Mesenteric fat pad (tissue), 1 donor: ENCODE data around the gene ABHD15. TPM values are rescaled to one million over a fixed set of nuclear protein-coding genes. Genes with fewer than 3 reads are reported as not detected.

Experiments
- DNase-seq: peaks from one replicate; pipeline ENCODE4 v3.0.0-alpha.2; 2020; ENCODE audit warnings: low spot score
- long read RNA-seq: library from polyadenylated mRNA; unstranded; transcript quantifications from one replicate; pipeline ENCODE4 v2.0.0, GENCODE V29; 2020
- total RNA-seq: library from RNA; stranded (reverse); fragmentation: NEBNext Ultra II Directional; extraction: Animal tissue kit (Norgen Biotek cat#: 25700); gene quantifications from one replicate; pipeline ENCODE4 v1.2.1, GENCODE V29; 2021
- donor health status: DM: yes; HTN: yes; CAD: no.

Gene ABHD15
- 38.3 TPM for total RNA-seq
- long read RNA-seq, transcript ABHD15-201 (2 exons, 3,592 nt): major isoform, 15 of 59 reads
- long read RNA-seq, partial matches to known transcripts: 44 of 59 reads
- long read RNA-seq, other reads (novel, unspliced or antisense): 0 of 59 reads

- DNase-seq: peak; percentile 92
Observed at GRCh38 chr17:29566473-29567303, at the start of gene ABHD15. TSS of gene ABHD15 (minus strand) at chr17:29567037. CDS start at chr17:29566966, 71 bp downstream.

- peak; percentile 93 for DNase-seq
Observed at GRCh38 chr17:29615492-29616299, 48.9 kb upstream of the ABHD15 start.

- DNase-seq: no peak
Observed at GRCh38 chr17:29615048-29615385, 48.2 kb upstream of the ABHD15 start.

- DNase-seq: no peak
Observed at GRCh38 chr17:29614349-29615047, 47.7 kb upstream of the ABHD15 start.

- no peak for DNase-seq
Observed at GRCh38 chr17:29613856-29614255, 47.0 kb upstream of the ABHD15 start.

GRCh38 chr17:29613352-29613837 is 46.6 kb upstream of the ABHD15 start:
- peak; percentile 98 for DNase-seq

GRCh38 chr17:29612404-29613280 is 45.8 kb upstream of the ABHD15 start:
- no peak for DNase-seq

GRCh38 chr17:29612094-29612403 is 45.2 kb upstream of the ABHD15 start:
- no peak for DNase-seq

GRCh38 chr17:29611351-29612093 is 44.7 kb upstream of the ABHD15 start:
- DNase-seq: no peak

- no peak for DNase-seq
Observed at GRCh38 chr17:29610395-29610794, 43.6 kb upstream of the ABHD15 start.

GRCh38 chr17:29608986-29609385 is 42.1 kb upstream of the ABHD15 start:
- DNase-seq: no peak

GRCh38 chr17:29607557-29608195 is 40.8 kb upstream of the ABHD15 start:
- DNase-seq: no peak

GRCh38 chr17:29603109-29603674 is 36.4 kb upstream of the ABHD15 start:
- DNase-seq: no peak

- no peak for DNase-seq
Observed at GRCh38 chr17:29597361-29598172, 30.7 kb upstream of the ABHD15 start.

- no peak for DNase-seq
Observed at GRCh38 chr17:29596811-29597210, 30.0 kb upstream of the ABHD15 start.

- no peak for DNase-seq
Observed at GRCh38 chr17:29595943-29596774, 29.3 kb upstream of the ABHD15 start.
